Measurements from ENCODE around the gene ARHGEF12. TPM values are rescaled to one million over a fixed set of nuclear protein-coding genes. Genes with fewer than 3 reads are reported as not detected.

ARHGEF12 gene
- total and polyA plus RNA-seq, 3 experiments from 2014 or later: 4.6 to 31.0 (median 30.1) TPM

DNA sequence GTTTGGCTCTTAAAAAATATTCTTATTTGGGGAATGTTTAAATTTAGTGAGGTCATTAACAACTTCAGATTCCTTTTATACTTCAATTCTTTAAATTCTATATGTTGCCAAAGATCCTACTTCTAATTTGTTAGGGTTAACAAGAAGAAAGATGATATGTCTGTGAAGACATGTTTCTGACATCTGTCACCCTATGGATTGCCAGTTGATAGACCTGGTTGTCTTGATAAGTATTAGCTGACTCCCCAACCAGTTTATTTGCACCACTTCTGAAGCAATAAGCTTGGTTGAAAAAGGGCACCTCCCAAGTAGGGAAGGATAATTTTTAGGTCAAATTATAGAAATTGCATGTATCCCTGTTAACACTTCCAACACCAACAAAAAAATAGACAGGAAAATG, 29.3 kb downstream of the ARHGEF12 start:
- Histone ChIP-seq H3K4me3 (ENCODE audit: low read length) (no peak overlapping the region), H3K9me3 (ENCODE audit: low read length) (no peaks in the 10 kb centered on the region), H3K27ac (ENCODE audit: low read depth, low read length) (no peak overlapping the region), H3K27me3 (ENCODE audit: insufficient read depth, low read length, poor library complexity, severe bottlenecking) (no peaks in the 10 kb centered on the region), H3K4me1 (ENCODE audit: insufficient read depth, low read length) (no peaks in the 10 kb centered on the region), H3K36me3 (ENCODE audit: insufficient read depth, low read length) (no peaks in the 10 kb centered on the region)
- H3K27ac Mint-ChIP-seq: no peak overlapping the region
- H3K4me1 Mint-ChIP-seq: no peaks in the 10 kb centered on the region
- H3K9me3 Mint-ChIP-seq: no peaks in the 10 kb centered on the region
- no peak overlapping the region for H3K4me3 Mint-ChIP-seq
- POLR2A ChIA-PET: no interaction called here
- CTCF ChIA-PET: no interaction called here
- peaks cover 0 to 6% of the 10 kb centered on the region in 2 donors for H3K27me3 Mint-ChIP-seq
- peaks cover 0 to 1% (median 0%) of the 10 kb centered on the region in 3 donors for H3K36me3 Mint-ChIP-seq
- DNase-seq: no peak

DNA sequence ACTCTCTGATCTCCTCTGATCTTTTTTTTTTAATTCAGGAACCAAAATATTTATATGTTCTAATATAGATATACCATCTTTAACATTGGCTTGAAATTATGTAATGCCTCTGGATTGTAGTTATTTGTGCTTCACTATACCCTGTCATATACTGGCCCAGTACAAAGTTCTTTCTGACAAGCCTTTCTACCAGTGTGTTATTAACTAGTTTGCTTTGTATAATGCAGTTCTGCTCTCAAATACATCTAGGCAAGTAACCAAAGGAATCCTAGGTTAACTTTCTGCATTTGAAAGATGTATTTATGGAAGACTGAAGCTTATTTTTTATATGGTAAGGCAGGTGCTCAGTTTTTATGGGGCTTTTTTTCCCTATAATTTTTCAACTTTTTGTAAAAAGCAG, 36.1 kb downstream of the ARHGEF12 start:
- no peak overlapping the region for H3K27ac ChIP-seq (ENCODE audit: low read depth, low read length)
- peaks cover 0 to 3% of the 10 kb centered on the region in 2 donors for H3K27me3 Mint-ChIP-seq
- peaks cover 0 to 9% (median 2%) of the 10 kb centered on the region in 3 donors for H3K4me1 Mint-ChIP-seq
- no peak overlapping the region for H3K27ac Mint-ChIP-seq
- H3K36me3 Mint-ChIP-seq: peaks cover 0 to 5% (median 0%) of the 10 kb centered on the region in 3 donors
- H3K4me3 ChIP-seq (ENCODE audit: low read length): no peak overlapping the region
- no peaks in the 10 kb centered on the region for H3K36me3 ChIP-seq (ENCODE audit: insufficient read depth, low read length)
- ChIA-PET POLR2A (no interaction called here), CTCF (interaction anchor here (1.3 kb wide), 1 partner anchor 12 kb away, joined by 3 read pairs; no protein-coding TSS in a partner anchor)
- no peak for DNase-seq
- H3K9me3 ChIP-seq (ENCODE audit: low read length): no peaks in the 10 kb centered on the region
- H3K9me3 Mint-ChIP-seq: peaks cover 0 to 1% (median 0%) of the 10 kb centered on the region in 5 donors
- no peak overlapping the region for H3K4me3 Mint-ChIP-seq
- H3K27me3 ChIP-seq (ENCODE audit: insufficient read depth, low read length, poor library complexity, severe bottlenecking): no peaks in the 10 kb centered on the region
- H3K4me1 ChIP-seq (ENCODE audit: insufficient read depth, low read length): no peaks in the 10 kb centered on the region

DNA sequence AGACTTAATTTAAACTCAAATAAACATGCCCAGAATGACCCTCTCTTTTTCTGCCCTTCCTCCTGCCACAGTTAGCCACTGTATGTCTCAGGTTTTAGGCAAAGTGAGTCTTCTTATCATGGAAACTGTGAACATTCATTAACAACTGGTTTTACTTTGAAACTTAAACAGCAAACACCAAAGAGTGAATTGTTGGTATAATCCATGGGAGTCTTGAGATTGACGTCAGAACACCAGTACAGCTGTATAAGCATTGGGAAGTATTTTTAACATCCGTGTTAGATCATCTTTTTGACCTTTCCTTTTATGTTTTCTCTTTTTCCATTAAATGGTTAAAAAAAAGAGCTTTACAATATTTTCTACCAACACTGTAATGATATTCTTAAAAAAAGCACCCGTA, 38.9 kb downstream of the ARHGEF12 start:
- CTCF ChIA-PET: interaction anchor here (0.6 kb wide), 1 partner anchor 818 kb away, joined by 3 read pairs; no protein-coding TSS in a partner anchor
- Mint-ChIP-seq H3K36me3 (peaks cover 0 to 16% (median 2%) of the 10 kb centered on the region in 3 donors), H3K27me3 (no peaks in the 10 kb centered on the region), H3K4me3 (no peak overlapping the region), H3K9me3 (peaks cover 4 to 13% (median 10%) of the 10 kb centered on the region in 5 donors), H3K4me1 (peaks cover 0 to 9% (median 5%) of the 10 kb centered on the region in 3 donors), H3K27ac (no peak overlapping the region)
- Histone ChIP-seq H3K4me3 (ENCODE audit: low read length) (no peak overlapping the region), H3K4me1 (ENCODE audit: insufficient read depth, low read length) (no peaks in the 10 kb centered on the region), H3K36me3 (ENCODE audit: insufficient read depth, low read length) (no peaks in the 10 kb centered on the region), H3K27ac (ENCODE audit: low read depth, low read length) (no peak overlapping the region), H3K27me3 (ENCODE audit: insufficient read depth, low read length, poor library complexity, severe bottlenecking) (no peaks in the 10 kb centered on the region), H3K9me3 (ENCODE audit: low read length) (no peaks in the 10 kb centered on the region)
- POLR2A ChIA-PET: interaction anchor here (0.7 kb wide), 1 partner anchor 83 kb away, joined by 5 read pairs; no protein-coding TSS in a partner anchor
- no peak for DNase-seq

DNA sequence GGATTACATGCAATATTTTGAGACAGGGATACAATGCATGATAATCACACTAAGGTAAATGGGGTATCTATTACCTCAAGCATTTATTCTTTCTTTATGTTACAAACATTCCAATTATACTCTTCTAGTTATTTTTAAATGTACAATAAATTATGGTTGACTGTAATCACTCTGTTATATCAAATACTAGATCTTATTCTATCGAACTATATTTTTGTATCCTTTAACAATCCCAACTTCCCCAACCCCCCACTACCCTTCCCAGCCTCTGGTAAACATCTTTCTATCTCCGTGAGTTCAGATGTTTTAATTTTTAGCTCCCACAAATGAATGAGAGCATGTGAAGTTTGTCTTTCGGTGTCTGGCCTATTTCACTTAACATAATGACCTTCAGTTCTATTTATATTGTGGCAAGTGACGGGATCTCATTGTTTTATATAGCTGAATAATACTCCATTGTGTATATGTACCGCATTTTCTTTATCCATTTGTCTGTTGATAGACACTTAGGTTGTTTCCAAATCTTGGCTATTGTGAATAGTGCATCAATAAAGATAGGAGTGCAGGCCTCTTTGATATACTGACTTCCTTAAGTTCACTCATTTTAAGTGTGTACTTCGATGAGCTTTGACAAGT, 40.5 kb downstream of the ARHGEF12 start:
- Histone ChIP-seq H3K36me3 (ENCODE audit: insufficient read depth, low read length) (no peaks in the 10 kb centered on the region), H3K4me3 (ENCODE audit: low read length) (no peak overlapping the region), H3K4me1 (ENCODE audit: insufficient read depth, low read length) (no peaks in the 10 kb centered on the region), H3K9me3 (ENCODE audit: low read length) (no peaks in the 10 kb centered on the region), H3K27ac (ENCODE audit: low read depth, low read length) (no peak overlapping the region), H3K27me3 (ENCODE audit: insufficient read depth, low read length, poor library complexity, severe bottlenecking) (no peaks in the 10 kb centered on the region)
- peaks cover 4 to 13% (median 12%) of the 10 kb centered on the region in 5 donors for H3K9me3 Mint-ChIP-seq
- H3K27me3 Mint-ChIP-seq: no peaks in the 10 kb centered on the region
- ChIA-PET POLR2A (no interaction called here), CTCF (no interaction called here)
- H3K4me1 Mint-ChIP-seq: peaks cover 0 to 23% (median 5%) of the 10 kb centered on the region in 3 donors
- no peak overlapping the region for H3K4me3 Mint-ChIP-seq
- peaks cover 0 to 16% (median 2%) of the 10 kb centered on the region in 3 donors for H3K36me3 Mint-ChIP-seq
- DNase-seq: no peak
- H3K27ac Mint-ChIP-seq: no peak overlapping the region

DNA sequence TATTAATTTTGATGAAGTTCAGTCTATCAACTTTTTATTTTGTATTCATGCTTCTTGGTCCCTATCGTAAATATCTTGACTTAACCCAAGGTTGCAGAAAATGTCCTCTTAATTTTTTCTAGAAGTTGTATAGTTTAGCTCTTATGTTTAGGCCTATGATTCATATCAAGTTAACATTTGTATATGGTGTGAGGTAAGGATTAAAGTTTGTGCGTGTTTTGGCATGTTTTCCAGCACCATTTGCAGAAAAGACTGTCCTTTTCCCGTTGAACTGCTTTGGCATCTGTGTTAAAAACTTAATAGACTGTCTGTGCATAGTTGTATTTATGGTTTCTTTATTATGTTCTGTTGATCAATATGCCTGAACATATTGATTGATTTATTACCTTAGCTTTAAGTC, 42.3 kb downstream of the ARHGEF12 start:
- CTCF ChIA-PET: no interaction called here

DNA sequence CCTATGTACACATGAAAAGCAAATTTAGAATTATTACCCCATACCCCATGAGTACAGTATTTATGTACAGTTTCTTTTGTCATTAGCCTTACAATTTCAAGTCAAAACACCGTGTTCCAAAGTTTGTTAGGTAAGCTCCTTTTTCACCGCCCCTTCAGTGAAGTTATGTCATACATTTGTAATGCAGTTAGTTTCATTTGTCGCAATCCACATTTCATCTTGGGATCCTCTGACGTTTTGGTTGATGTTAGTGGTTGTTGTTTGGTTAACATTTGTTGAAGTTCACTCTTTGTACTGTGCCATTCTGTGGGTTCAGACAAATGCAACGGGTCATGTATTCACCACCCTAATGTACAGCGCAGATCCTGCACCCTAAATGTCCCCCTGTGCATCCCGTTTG, 45.2 kb downstream of the ARHGEF12 start:
- Mint-ChIP-seq H3K4me3 (no peak overlapping the region), H3K36me3 (peaks cover 0 to 21% (median 3%) of the 10 kb centered on the region in 3 donors), H3K27me3 (peaks cover 4 to 11% of the 10 kb centered on the region in 2 donors), H3K27ac (no peak overlapping the region), H3K9me3 (peaks cover 4 to 15% (median 12%) of the 10 kb centered on the region in 5 donors), H3K4me1 (peaks cover 0 to 35% (median 3%) of the 10 kb centered on the region in 3 donors)
- no peaks in the 10 kb centered on the region for H3K9me3 ChIP-seq (ENCODE audit: low read length)
- H3K4me3 ChIP-seq (ENCODE audit: low read length): no peak overlapping the region
- no peaks in the 10 kb centered on the region for H3K27me3 ChIP-seq (ENCODE audit: insufficient read depth, low read length, poor library complexity, severe bottlenecking)
- ChIA-PET POLR2A (no interaction called here), CTCF (no interaction called here)
- no peak overlapping the region for H3K27ac ChIP-seq (ENCODE audit: low read depth, low read length)
- no peak for DNase-seq
- H3K4me1 ChIP-seq (ENCODE audit: insufficient read depth, low read length): no peaks in the 10 kb centered on the region
- no peaks in the 10 kb centered on the region for H3K36me3 ChIP-seq (ENCODE audit: insufficient read depth, low read length)

More for the DNA sequence above, 42.3 kb downstream of the ARHGEF12 start:
- Histone ChIP-seq H3K4me1 (ENCODE audit: insufficient read depth, low read length) (no peaks in the 10 kb centered on the region), H3K4me3 (ENCODE audit: low read length) (no peak overlapping the region), H3K27ac (ENCODE audit: low read depth, low read length) (no peak overlapping the region), H3K36me3 (ENCODE audit: insufficient read depth, low read length) (no peaks in the 10 kb centered on the region), H3K9me3 (ENCODE audit: low read length) (no peaks in the 10 kb centered on the region), H3K27me3 (ENCODE audit: insufficient read depth, low read length, poor library complexity, severe bottlenecking) (no peaks in the 10 kb centered on the region)
- Mint-ChIP-seq H3K4me3 (no peak overlapping the region), H3K36me3 (peaks cover 0 to 17% (median 2%) of the 10 kb centered on the region in 3 donors), H3K27ac (no peak overlapping the region), H3K27me3 (peaks cover 4% of the 10 kb centered on the region in 2 donors), H3K4me1 (peaks cover 0 to 28% (median 3%) of the 10 kb centered on the region in 3 donors), H3K9me3 (peaks cover 4 to 15% (median 12%) of the 10 kb centered on the region in 5 donors)
- POLR2A ChIA-PET: no interaction called here
- DNase-seq: no peak

DNA sequence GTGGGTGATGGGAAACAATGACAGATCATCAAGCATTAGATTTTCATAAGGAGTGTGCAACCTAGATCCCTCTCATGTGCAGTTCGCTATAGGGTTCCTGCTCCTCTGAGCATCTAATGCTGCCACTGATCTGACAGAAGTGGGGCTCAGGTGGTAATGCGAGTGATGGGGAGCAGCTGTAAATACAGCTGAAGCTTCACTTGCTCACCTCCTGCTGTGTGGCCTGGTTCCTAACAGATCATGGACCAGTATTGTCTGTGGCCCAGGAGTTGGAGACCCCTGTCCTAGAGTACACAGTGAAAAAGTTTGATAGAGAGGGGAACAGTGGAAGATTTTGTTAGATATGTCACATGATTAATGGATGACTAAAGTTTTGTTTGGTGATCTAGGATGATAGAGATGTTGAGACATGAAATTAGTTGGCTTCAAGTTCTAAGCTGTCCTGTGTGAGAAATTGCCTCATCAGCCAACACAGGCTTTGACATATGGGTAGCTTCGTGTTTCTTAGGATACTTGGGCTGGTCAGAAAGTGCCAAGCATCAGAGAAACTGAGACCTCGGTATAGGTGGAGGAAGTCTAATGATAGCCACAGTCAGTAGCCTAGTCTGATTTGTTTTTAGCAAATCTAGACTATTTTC, 47.4 kb downstream of the ARHGEF12 start:
- H3K4me3 Mint-ChIP-seq: no peak overlapping the region
- Histone ChIP-seq H3K4me3 (ENCODE audit: low read length) (no peak overlapping the region), H3K36me3 (ENCODE audit: insufficient read depth, low read length) (no peaks in the 10 kb centered on the region), H3K4me1 (ENCODE audit: insufficient read depth, low read length) (no peaks in the 10 kb centered on the region), H3K9me3 (ENCODE audit: low read length) (no peaks in the 10 kb centered on the region), H3K27ac (ENCODE audit: low read depth, low read length) (no peak overlapping the region), H3K27me3 (ENCODE audit: insufficient read depth, low read length, poor library complexity, severe bottlenecking) (no peaks in the 10 kb centered on the region)
- DNase-seq: no peak
- CTCF ChIA-PET: interaction anchor here (0.9 kb wide), 1 partner anchor 11 kb away, joined by 3 read pairs; no protein-coding TSS in a partner anchor
- peaks cover 0 to 9% (median 3%) of the 10 kb centered on the region in 3 donors for H3K36me3 Mint-ChIP-seq
- H3K27me3 Mint-ChIP-seq: peaks cover 5 to 14% of the 10 kb centered on the region in 2 donors
- H3K9me3 Mint-ChIP-seq: peaks cover 3 to 6% (median 4%) of the 10 kb centered on the region in 5 donors
- POLR2A ChIA-PET: no interaction called here
- peaks cover 0 to 42% (median 3%) of the 10 kb centered on the region in 3 donors for H3K4me1 Mint-ChIP-seq
- no peak overlapping the region for H3K27ac Mint-ChIP-seq

DNA sequence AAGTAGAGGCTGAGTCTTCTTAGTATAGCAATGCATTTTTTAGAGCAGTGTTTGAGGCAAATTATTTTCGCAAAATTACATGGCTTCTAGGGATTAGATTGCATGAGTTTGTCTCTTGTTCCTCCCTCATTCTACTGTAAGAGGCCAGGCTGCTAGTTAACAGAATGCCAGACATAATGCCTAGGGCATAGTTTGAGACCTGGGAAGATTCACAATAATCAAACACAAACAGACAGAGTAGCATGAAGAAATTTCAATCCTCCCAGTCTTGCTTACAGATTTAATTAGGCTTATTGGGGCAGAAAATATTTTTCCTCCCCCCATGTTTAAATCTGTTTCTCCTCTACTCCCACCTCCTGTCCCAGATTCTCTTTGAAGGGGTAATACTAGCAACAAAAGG, 48.3 kb downstream of the ARHGEF12 start:
- H3K36me3 Mint-ChIP-seq: peaks cover 0 to 6% (median 2%) of the 10 kb centered on the region in 3 donors
- ChIA-PET POLR2A (no interaction called here), CTCF (interaction anchor here (0.9 kb wide), 1 partner anchor 12 kb away, joined by 3 read pairs; no protein-coding TSS in a partner anchor)
- Histone ChIP-seq H3K4me3 (ENCODE audit: low read length) (no peak overlapping the region), H3K9me3 (ENCODE audit: low read length) (no peaks in the 10 kb centered on the region), H3K27me3 (ENCODE audit: insufficient read depth, low read length, poor library complexity, severe bottlenecking) (no peaks in the 10 kb centered on the region), H3K4me1 (ENCODE audit: insufficient read depth, low read length) (no peaks in the 10 kb centered on the region), H3K36me3 (ENCODE audit: insufficient read depth, low read length) (no peaks in the 10 kb centered on the region), H3K27ac (ENCODE audit: low read depth, low read length) (no peak overlapping the region)
- H3K27me3 Mint-ChIP-seq: peaks cover 8 to 18% of the 10 kb centered on the region in 2 donors
- H3K4me3 Mint-ChIP-seq: no peak overlapping the region
- H3K4me1 Mint-ChIP-seq: peaks cover 0 to 42% (median 3%) of the 10 kb centered on the region in 3 donors
- peaks cover 0 to 5% (median 3%) of the 10 kb centered on the region in 5 donors for H3K9me3 Mint-ChIP-seq
- DNase-seq: no peak
- no peak overlapping the region for H3K27ac Mint-ChIP-seq

Data from CD8-positive, alpha-beta memory T cell (primary cell).